ENCODE measurements around the gene FGF22. TPM values are rescaled to one million over a fixed set of nuclear protein-coding genes. Genes with fewer than 3 reads are reported as not detected.
"Not testable (repeated sequence)": the region's sequence is repeated elsewhere in the genome, so short reads cannot be mapped to it uniquely, and the experiment has no call there.

Gene FGF22
- total RNA-seq, 2 donors from 2014 or later, result 0.27 to 0.56 TPM

DNA sequence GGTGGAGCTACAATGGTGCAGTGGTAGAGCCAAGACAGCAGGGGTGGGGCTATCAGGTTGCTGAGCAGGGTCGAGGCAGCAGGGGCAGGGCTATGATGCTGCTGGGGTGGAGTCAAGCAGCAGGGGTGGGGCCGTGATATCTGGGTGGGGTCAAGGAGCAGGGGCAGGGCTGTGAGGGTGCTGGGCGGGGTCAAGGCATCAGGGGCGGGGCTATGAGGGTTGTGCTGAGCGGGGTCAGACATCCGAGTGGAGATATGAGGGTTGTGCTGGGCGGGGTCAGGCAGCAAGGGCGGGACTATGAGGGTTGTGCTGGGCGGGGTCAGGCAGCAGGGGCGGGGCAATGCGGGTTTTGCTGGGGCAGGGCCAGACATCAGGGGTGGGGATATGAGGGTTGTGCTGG is 35.3 kb upstream of the FGF22 start:
- Histone ChIP-seq H3K27ac (no peak overlapping the region), H3K27me3 (replicated peaks; ENCODE audit: insufficient read depth) (no peaks in the 10 kb centered on the region), H3K4me1 (ENCODE audit: control insufficient read depth in 1 of 2, low read depth in 2 of 2) (no peaks in the 10 kb centered on the region), H3K4me3 (no peak overlapping the region), H3K9me3 (no peaks in the 10 kb centered on the region), H3K36me3 (no peaks in the 10 kb centered on the region)
- DNase-seq (ENCODE audit: low spot score) (no peak), ATAC-seq (ENCODE audit: insufficient number of reproducible peaks, low FRiP score, low read depth) (no peak)
- TF ChIP-seq, protein P1, sequence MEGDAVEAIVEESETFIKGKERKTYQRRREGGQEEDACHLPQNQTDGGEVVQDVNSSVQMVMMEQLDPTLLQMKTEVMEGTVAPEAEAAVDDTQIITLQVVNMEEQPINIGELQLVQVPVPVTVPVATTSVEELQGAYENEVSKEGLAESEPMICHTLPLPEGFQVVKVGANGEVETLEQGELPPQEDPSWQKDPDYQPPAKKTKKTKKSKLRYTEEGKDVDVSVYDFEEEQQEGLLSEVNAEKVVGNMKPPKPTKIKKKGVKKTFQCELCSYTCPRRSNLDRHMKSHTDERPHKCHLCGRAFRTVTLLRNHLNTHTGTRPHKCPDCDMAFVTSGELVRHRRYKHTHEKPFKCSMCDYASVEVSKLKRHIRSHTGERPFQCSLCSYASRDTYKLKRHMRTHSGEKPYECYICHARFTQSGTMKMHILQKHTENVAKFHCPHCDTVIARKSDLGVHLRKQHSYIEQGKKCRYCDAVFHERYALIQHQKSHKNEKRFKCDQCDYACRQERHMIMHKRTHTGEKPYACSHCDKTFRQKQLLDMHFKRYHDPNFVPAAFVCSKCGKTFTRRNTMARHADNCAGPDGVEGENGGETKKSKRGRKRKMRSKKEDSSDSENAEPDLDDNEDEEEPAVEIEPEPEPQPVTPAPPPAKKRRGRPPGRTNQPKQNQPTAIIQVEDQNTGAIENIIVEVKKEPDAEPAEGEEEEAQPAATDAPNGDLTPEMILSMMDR (IDR thresholded peaks at IDR 0.05), result no peak

DNA sequence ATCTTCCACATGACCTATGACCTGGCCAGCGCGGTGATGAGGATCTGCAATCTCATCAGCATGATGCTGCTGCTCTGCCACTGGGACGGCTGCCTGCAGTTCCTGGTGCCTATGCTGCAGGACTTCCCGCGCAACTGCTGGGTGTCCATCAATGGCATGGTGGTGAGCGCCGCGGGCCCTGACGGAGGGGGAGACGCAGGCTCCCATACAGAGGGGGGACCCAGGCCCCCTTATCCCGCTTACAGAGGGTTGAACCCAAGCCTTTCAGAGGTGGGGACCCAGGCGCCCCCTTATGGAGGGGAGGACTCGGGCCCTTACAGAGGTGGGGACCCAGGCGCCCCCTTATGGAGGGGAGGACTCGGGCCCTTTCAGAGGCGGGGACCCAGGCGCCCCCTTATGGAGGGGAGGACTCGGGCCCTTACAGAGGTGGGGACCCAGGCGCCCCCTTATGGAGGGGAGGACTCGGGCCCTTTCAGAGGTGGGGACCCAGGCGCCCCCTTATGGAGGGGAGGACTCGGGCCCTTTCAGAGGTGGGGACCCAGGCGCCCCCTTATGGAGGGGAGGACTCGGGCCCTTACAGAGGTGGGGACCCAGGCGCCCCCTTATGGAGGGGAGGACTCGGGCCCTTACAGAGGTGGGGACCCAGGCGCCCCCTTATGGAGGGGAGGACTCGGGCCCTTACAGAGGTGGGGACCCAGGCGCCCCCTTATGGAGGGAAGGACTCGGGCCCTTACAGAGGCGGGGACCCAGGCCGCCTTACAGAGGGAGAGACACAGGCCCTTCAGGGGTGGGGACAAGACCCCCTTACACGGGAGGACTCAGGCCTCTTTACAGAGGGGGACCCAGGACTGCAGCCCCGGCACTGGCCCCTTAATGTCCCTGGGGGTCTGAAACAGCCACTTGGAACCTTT is 34.4 kb upstream of the FGF22 start:
- ATAC-seq (ENCODE audit: insufficient number of reproducible peaks, low FRiP score, low read depth); DNase-seq (ENCODE audit: low spot score); H3K27me3 ChIP-seq (replicated peaks; ENCODE audit: insufficient read depth); H3K27ac ChIP-seq; H3K4me1 ChIP-seq (ENCODE audit: control insufficient read depth in 1 of 2, low read depth in 2 of 2); H3K36me3 ChIP-seq; H3K9me3 ChIP-seq; H3K4me3 ChIP-seq: not testable (repeated sequence)

DNA sequence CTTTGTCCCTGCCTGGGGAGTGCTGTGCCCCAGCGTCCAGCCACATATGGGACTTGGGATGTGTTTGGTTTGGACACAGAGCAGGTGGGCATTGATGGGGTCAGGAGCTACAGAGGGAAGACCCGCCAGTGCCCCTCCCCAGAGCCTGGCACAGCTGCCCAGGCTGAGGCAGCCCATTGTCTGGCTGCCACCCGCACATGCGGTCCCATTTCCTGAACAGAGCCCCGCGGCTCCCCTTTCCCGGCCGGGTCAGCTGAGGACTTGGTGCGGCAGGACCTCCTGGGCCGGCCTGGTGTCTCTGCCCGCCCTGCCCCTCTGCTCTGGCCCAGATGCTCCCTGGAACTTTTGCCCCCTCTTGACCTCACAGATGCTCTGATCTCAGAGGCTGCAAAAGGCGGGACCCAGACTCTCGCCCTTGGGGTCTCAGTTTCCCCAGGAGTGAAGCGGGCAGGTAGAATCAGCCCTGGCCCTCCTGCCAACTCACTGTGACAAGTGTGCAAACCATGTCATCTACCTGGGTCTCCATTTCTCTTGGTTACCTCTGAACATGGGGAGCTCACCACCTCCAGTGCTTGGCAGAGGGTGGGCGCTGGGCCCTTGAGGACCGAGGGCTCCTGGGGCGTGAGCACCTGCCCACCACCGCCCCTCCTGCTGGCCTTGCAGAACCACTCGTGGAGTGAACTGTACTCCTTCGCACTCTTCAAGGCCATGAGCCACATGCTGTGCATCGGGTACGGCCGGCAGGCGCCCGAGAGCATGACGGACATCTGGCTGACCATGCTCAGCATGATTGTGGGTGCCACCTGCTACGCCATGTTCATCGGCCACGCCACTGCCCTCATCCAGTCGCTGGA is 32.2 kb upstream of the FGF22 start:
- H3K4me1 ChIP-seq (ENCODE audit: control insufficient read depth in 1 of 2, low read depth in 2 of 2), result no peaks in the 10 kb centered on the region
- no peaks in the 10 kb centered on the region for H3K9me3 ChIP-seq
- DNase-seq (ENCODE audit: low spot score), result no peak
- TF ChIP-seq, protein P1 (IDR thresholded peaks at IDR 0.05), result no peak
- H3K27ac ChIP-seq, result no peak overlapping the region
- no peaks in the 10 kb centered on the region for H3K27me3 ChIP-seq (replicated peaks; ENCODE audit: insufficient read depth)
- H3K36me3 ChIP-seq, result no peaks in the 10 kb centered on the region
- H3K4me3 ChIP-seq, result no peak overlapping the region
- ATAC-seq (ENCODE audit: insufficient number of reproducible peaks, low FRiP score, low read depth), result no peak

GRCh38 chr19:608155-609003 is 31.3 kb upstream of the FGF22 start:
- Histone ChIP-seq H3K27me3 (replicated peaks; ENCODE audit: insufficient read depth) (no peaks in the 10 kb centered on the region), H3K27ac (no peak overlapping the region), H3K36me3 (no peaks in the 10 kb centered on the region), H3K4me1 (ENCODE audit: control insufficient read depth in 1 of 2, low read depth in 2 of 2) (no peaks in the 10 kb centered on the region), H3K4me3 (no peak overlapping the region), H3K9me3 (no peaks in the 10 kb centered on the region)
- TF ChIP-seq, protein P1 (IDR thresholded peaks at IDR 0.05), result no peak
- DNase-seq (ENCODE audit: low spot score), result no peak
- ATAC-seq (ENCODE audit: insufficient number of reproducible peaks, low FRiP score, low read depth), result no peak

DNA sequence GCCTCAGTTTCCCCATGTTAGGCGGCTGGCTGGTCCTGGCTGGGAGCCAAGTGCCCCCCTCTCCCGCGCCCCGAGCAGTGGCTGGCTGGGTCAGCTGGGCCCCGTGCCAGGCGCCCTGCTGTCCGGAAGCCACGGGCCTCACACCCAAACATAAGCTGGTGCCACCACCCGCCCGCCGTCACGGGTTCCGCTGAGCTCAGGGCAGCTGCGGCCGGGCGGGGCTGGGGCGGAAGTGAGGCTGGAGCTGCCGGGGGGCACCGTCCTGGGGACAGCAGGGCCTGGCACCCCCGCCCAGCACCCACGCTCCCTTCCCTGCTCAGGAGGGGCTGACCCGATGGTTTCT is 30.7 kb upstream of the FGF22 start:
- no peaks in the 10 kb centered on the region for H3K27me3 ChIP-seq (replicated peaks; ENCODE audit: insufficient read depth)
- H3K27ac ChIP-seq, result no peak overlapping the region
- H3K4me3 ChIP-seq, result no peak overlapping the region
- ATAC-seq (ENCODE audit: insufficient number of reproducible peaks, low FRiP score, low read depth) (no peak), DNase-seq (ENCODE audit: low spot score) (no peak)
- TF ChIP-seq, protein P1 (IDR thresholded peaks at IDR 0.05), result no peak
- no peaks in the 10 kb centered on the region for H3K9me3 ChIP-seq
- no peaks in the 10 kb centered on the region for H3K36me3 ChIP-seq
- no peaks in the 10 kb centered on the region for H3K4me1 ChIP-seq (ENCODE audit: control insufficient read depth in 1 of 2, low read depth in 2 of 2)
